Brain microvascular endothelial cell (primary cell): ENCODE measurements around the gene HBM.
A peak's percentile ranks its signal among the peaks of the same experiment; 100 is the strongest.
"Not testable (repeated sequence)": the region's sequence is repeated elsewhere in the genome, so short reads cannot be mapped to it uniquely, and the experiment has no call there.

Source experiments
- DNase-seq: peaks from one replicate; pipeline ENCODE4 v3.0.0-alpha.2; 2020
- H3K27ac ChIP-seq: fragments of 250-450 bp; sonication (Bioruptor Pico); 2 replicates; pipeline ENCODE4 v1.5.1; 2020; ENCODE audit warnings: mild to moderate bottlenecking, moderate library complexity
- H3K27me3 ChIP-seq: fragments of 250-450 bp; sonication (Bioruptor Pico); replicated peaks from 2 replicates; pipeline ENCODE4 v1.5.1; 2020; ENCODE audit warnings: mild to moderate bottlenecking
- H3K36me3 ChIP-seq: fragments of 250-450 bp; sonication (Bioruptor Pico); replicated peaks from 2 replicates; pipeline ENCODE4 v1.5.1; 2020; ENCODE audit warnings: mild to moderate bottlenecking
- H3K4me3 ChIP-seq: 2 replicates; pipeline ENCODE4 v1.5.1; 2011; ENCODE audit warnings: low read depth, mild to moderate bottlenecking, control low read depth, low read length, moderate library complexity
- in situ Hi-C: cut with HindIII; loops from 2 replicates; pipeline ENCODE4 v1.10.0; 2017; ENCODE audit warnings: low sequenced_read_pairs, low pct_ligation_motif_present
- TF ChIP-seq, protein P1 (sequence below): IDR thresholded peaks from 2 replicates; pipeline ENCODE4 v1.5.1; 2011; ENCODE audit warnings: low read depth, mild to moderate bottlenecking, moderate library complexity, low read length, control low read depth, inconsistent platforms; ENCODE audit errors: missing control alignments

HBM gene

DNA sequence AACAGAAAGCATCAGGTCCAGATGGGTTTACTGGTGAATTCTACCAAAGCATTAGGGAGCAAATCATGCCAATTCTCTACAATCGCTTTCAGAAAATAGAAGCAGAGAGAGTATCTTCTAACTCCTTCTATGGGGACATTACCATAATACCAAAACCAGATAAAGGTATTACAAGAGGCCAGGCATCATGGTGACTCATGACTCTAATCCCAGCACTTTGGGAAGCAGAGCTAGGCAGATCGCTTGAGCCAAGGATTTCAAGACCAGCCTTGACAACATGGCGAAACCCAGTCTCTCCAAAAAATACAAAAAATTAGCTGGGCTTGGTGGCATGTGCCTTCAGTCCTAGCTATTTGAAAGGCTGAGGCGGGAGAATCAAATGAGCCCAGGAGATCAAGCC is 37.5 kb downstream of the HBM start:
- no peaks in the 10 kb centered on the region for H3K27me3 ChIP-seq
- TF ChIP-seq, protein P1, sequence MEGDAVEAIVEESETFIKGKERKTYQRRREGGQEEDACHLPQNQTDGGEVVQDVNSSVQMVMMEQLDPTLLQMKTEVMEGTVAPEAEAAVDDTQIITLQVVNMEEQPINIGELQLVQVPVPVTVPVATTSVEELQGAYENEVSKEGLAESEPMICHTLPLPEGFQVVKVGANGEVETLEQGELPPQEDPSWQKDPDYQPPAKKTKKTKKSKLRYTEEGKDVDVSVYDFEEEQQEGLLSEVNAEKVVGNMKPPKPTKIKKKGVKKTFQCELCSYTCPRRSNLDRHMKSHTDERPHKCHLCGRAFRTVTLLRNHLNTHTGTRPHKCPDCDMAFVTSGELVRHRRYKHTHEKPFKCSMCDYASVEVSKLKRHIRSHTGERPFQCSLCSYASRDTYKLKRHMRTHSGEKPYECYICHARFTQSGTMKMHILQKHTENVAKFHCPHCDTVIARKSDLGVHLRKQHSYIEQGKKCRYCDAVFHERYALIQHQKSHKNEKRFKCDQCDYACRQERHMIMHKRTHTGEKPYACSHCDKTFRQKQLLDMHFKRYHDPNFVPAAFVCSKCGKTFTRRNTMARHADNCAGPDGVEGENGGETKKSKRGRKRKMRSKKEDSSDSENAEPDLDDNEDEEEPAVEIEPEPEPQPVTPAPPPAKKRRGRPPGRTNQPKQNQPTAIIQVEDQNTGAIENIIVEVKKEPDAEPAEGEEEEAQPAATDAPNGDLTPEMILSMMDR: no peak
- DNase-seq: no peak
- H3K4me3 ChIP-seq: no peak overlapping the region
- no peak overlapping the region for H3K27ac ChIP-seq
- peaks cover 80% of the 10 kb centered on the region for H3K36me3 ChIP-seq
- in situ Hi-C loops: no loop called here

DNA sequence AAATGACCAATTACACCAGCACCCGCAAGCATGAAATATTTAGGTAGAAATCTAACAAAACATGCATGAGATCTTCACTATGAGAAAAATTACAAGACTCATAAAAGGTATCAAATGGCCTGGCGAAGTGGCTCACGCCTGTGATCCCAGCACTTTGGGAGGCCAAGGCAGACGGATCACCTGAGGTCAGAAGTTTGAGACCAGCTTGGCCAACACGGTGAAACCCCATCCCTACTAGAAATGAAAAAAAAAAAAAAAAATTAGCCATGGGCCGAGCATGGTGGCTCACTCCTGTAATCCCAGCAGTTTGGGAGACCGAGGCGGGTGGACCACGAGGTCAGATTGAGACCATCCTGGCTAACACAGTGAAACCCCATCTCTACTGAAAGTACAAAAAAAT is 38.3 kb downstream of the HBM start:
- H3K27ac ChIP-seq, H3K4me3 ChIP-seq, in situ Hi-C loops, DNase-seq, H3K27me3 ChIP-seq: not testable (repeated sequence)
- peaks cover 79% of the 10 kb centered on the region for H3K36me3 ChIP-seq

DNA sequence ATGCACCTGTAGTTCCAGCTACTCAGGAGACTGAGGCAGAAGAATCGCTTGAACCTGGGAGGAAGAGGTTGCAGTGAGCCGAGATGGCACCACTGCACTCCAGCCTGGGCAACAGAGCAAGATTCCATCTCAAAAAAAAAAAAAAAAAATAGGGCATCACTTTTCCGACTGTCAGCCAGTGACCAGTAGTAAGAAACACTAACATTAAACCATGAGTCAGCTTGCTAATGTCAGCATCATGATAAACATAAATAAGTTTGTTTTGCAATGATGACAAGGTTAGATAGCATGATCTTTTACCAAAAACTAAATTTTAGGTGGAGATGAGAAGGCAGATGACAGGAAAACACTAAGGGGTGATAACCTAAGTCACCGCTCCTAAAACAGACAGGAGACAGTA is 43.6 kb downstream of the HBM start:
- H3K27ac ChIP-seq, DNase-seq, H3K4me3 ChIP-seq, H3K27me3 ChIP-seq, in situ Hi-C loops: not testable (repeated sequence)
- peaks cover 85% of the 10 kb centered on the region for H3K36me3 ChIP-seq

- in situ Hi-C loops: not testable (repeated sequence)
Observed at GRCh38 chr16:211631-212180, 45.9 kb downstream of the HBM start.

DNA sequence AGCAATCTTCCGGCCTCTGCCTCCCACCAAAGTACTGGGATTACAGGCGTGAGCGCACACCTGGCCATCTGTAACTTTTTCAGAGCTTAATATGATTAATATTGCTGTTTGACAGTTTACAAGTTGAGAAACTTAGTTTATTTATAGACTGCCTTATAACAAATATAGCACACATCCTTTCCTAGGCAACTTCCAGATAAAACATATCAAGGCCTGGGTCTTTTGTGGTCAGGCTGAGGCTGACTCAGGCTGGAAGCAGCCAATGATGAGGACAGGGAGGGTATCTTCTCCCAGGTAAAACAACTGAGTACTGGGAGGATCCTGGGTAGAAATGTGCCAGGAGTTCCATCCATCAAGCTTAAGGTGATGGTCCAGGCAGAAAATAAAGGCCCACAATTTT is 47.2 kb downstream of the HBM start:
- in situ Hi-C loops: no loop called here
- Histone ChIP-seq H3K27ac (no peak overlapping the region), H3K4me3 (no peak overlapping the region), H3K27me3 (no peaks in the 10 kb centered on the region), H3K36me3 (peaks cover 74% of the 10 kb centered on the region)
- peak; percentile 24 for DNase-seq
- TF ChIP-seq, protein P1: no peak

More at GRCh38 chr16:211631-212180, 45.9 kb downstream of the HBM start:
- not testable (repeated sequence) for H3K27me3 ChIP-seq, H3K27ac ChIP-seq, H3K4me3 ChIP-seq, DNase-seq
- peaks cover 75% of the 10 kb centered on the region for H3K36me3 ChIP-seq
